SK-N-SH treated with all-trans-retinoic acid at 6 μM for 48 hours (cell line): ENCODE data around the gene SLC2A11.

ENCODE experiments used
- ATAC-seq: fragments of 200-7000 bp; cut with Tn5 transposase; 3 replicates; pipeline ENCODE4 v1.9.1; 2020; ENCODE audit warnings: mild to moderate bottlenecking, moderate library complexity
- ARNTL ChIP-seq: fragments of 450-650 bp; formaldehyde crosslinking; IDR thresholded peaks from 2 replicates; pipeline ENCODE4 v1.5.0; 2020; ENCODE audit warnings: low read depth, mild to moderate bottlenecking, moderate library complexity, borderline replicate concordance
- CSDC2 ChIP-seq: fragments of 250-450 bp; sonication (Bioruptor Pico); IDR thresholded peaks from 2 replicates; pipeline ENCODE4 v1.5.0; 2020; ENCODE audit warnings: mild to moderate bottlenecking, moderate library complexity
- GLIS3 ChIP-seq: fragments of 250-450 bp; sonication (Bioruptor Pico); IDR thresholded peaks from 2 replicates; pipeline ENCODE4 v1.5.0; 2020; ENCODE audit warnings: mild to moderate bottlenecking, moderate library complexity
- ISL1 ChIP-seq: fragments of 250-450 bp; sonication (Bioruptor Pico); IDR thresholded peaks from 2 replicates; pipeline ENCODE4 v2.1.2; 2022; ENCODE audit warnings: mild to moderate bottlenecking, moderate library complexity
- OSR1 ChIP-seq: fragments of 250-450 bp; sonication (Bioruptor Pico); IDR thresholded peaks from 2 replicates; pipeline ENCODE4 v1.8.0; 2022; ENCODE audit warnings: moderate library complexity, mild to moderate bottlenecking, inconsistent platforms
- PPARA ChIP-seq: fragments of 250-450 bp; sonication (Bioruptor Pico); IDR thresholded peaks from 2 replicates; pipeline ENCODE4 v1.5.0; 2020; ENCODE audit warnings: mild to moderate bottlenecking, borderline replicate concordance
- RARB ChIP-seq: fragments of 250-450 bp; sonication (Bioruptor Pico); IDR thresholded peaks from 2 replicates; pipeline ENCODE4 v1.8.0; 2021; ENCODE audit warnings: mild to moderate bottlenecking, moderate library complexity
- TCF4 ChIP-seq: fragments of 250-450 bp; sonication (Bioruptor Pico); IDR thresholded peaks from 2 replicates; pipeline ENCODE4 v1.8.0; 2021; ENCODE audit warnings: mild to moderate bottlenecking, moderate library complexity, borderline replicate concordance
- ZC3H10 ChIP-seq: fragments of 250-450 bp; sonication (Bioruptor Pico); IDR thresholded peaks from 2 replicates; pipeline ENCODE4 v1.5.1; 2021; ENCODE audit warnings: mild to moderate bottlenecking, moderate library complexity
- ZFP3 ChIP-seq: fragments of 250-450 bp; sonication (Bioruptor Pico); IDR thresholded peaks from 2 replicates; pipeline ENCODE4 v1.5.0; 2020; ENCODE audit warnings: mild to moderate bottlenecking, moderate library complexity
- ZFP30 ChIP-seq: fragments of 450-650 bp; formaldehyde crosslinking; IDR thresholded peaks from 2 replicates; pipeline ENCODE4 v1.5.0; 2022; ENCODE audit warnings: mild to moderate bottlenecking, moderate library complexity
- ZNF565 ChIP-seq: fragments of 450-650 bp; formaldehyde crosslinking; conservative IDR thresholded peaks from 2 replicates; pipeline ENCODE4 v1.5.0; 2020; ENCODE audit warnings: low read depth, mild to moderate bottlenecking, moderate library complexity
- ZNF70 ChIP-seq: fragments of 450-650 bp; formaldehyde crosslinking; IDR thresholded peaks from 2 replicates; pipeline ENCODE4 v1.5.0; 2020; ENCODE audit warnings: mild to moderate bottlenecking, moderate library complexity
- TF ChIP-seq, protein P1 (sequence below): fragments of 250-450 bp; sonication (Bioruptor Pico); IDR thresholded peaks from 2 replicates; pipeline ENCODE4 v1.5.1; 2020; ENCODE audit warnings: low read depth, mild to moderate bottlenecking, moderate library complexity
- TF ChIP-seq, protein P2 (sequence below): fragments of 250-450 bp; sonication (Bioruptor Pico); IDR thresholded peaks from 2 replicates; pipeline ENCODE4 v1.5.0; 2020; ENCODE audit warnings: mild to moderate bottlenecking, moderate library complexity
- TF ChIP-seq, protein P3 (sequence below): fragments of 250-450 bp; sonication (Bioruptor Pico); IDR thresholded peaks from 2 replicates; pipeline ENCODE4 v1.8.0; 2020; ENCODE audit warnings: mild to moderate bottlenecking, moderate library complexity, borderline replicate concordance
- TF ChIP-seq, protein P4 (sequence below): fragments of 250-450 bp; sonication (Bioruptor Pico); IDR thresholded peaks from 2 replicates; pipeline ENCODE4 v1.5.1; 2021; ENCODE audit warnings: mild to moderate bottlenecking, moderate library complexity
- TF ChIP-seq, protein P5 (sequence below): fragments of 250-450 bp; sonication (Bioruptor Pico); IDR thresholded peaks from 2 replicates; pipeline ENCODE4 v1.8.0; 2021; ENCODE audit warnings: low read depth, mild to moderate bottlenecking, moderate library complexity, borderline replicate concordance

SLC2A11 gene

DNA sequence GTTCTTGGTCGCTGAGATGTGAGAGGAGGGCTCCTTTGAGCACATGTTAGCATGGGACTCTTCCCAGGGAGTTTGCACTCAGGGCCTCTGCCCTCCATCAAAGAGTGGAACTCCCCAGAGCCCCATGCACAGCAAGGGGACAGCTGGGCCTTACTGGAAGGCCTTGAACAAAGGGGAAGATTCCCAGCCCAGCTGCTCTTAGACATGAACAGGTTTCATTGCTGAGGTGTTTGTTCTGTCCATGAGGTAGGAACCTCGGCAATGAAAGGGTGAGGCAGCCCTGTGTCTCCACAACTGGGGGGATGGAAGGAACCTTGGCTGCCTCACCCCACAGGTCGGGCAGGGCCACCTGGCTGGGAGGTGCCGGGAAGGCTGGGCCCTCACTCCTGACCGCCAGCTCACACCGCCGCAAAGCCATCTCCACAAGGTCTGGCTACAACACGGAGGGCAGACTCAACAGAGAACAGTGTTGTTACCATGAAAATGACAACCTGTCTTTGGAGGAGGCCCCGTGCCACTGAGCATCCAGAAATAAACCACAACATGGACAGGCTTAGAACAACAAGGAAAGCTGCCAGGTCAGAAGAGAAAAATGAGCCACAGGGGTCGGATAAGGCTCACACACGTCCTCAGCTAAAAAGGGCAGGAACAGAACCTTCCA is 22.1 kb upstream of the SLC2A11 start:
- no peak for TF ChIP-seq OSR1 (CRISPR knock-in tag)
- TF ChIP-seq ARNTL (CRISPR knock-in tag), result no peak
- no peak for TF ChIP-seq ZNF70 (CRISPR knock-in tag)
- no peak for TF ChIP-seq TCF4 (CRISPR knock-in tag)
- TF ChIP-seq CSDC2, result no peak
- TF ChIP-seq, protein P1, sequence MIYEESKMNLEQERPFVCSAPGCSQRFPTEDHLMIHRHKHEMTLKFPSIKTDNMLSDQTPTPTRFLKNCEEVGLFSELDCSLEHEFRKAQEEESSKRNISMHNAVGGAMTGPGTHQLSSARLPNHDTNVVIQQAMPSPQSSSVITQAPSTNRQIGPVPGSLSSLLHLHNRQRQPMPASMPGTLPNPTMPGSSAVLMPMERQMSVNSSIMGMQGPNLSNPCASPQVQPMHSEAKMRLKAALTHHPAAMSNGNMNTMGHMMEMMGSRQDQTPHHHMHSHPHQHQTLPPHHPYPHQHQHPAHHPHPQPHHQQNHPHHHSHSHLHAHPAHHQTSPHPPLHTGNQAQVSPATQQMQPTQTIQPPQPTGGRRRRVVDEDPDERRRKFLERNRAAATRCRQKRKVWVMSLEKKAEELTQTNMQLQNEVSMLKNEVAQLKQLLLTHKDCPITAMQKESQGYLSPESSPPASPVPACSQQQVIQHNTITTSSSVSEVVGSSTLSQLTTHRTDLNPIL (CRISPR knock-in tag), result no peak
- TF ChIP-seq, protein P2, sequence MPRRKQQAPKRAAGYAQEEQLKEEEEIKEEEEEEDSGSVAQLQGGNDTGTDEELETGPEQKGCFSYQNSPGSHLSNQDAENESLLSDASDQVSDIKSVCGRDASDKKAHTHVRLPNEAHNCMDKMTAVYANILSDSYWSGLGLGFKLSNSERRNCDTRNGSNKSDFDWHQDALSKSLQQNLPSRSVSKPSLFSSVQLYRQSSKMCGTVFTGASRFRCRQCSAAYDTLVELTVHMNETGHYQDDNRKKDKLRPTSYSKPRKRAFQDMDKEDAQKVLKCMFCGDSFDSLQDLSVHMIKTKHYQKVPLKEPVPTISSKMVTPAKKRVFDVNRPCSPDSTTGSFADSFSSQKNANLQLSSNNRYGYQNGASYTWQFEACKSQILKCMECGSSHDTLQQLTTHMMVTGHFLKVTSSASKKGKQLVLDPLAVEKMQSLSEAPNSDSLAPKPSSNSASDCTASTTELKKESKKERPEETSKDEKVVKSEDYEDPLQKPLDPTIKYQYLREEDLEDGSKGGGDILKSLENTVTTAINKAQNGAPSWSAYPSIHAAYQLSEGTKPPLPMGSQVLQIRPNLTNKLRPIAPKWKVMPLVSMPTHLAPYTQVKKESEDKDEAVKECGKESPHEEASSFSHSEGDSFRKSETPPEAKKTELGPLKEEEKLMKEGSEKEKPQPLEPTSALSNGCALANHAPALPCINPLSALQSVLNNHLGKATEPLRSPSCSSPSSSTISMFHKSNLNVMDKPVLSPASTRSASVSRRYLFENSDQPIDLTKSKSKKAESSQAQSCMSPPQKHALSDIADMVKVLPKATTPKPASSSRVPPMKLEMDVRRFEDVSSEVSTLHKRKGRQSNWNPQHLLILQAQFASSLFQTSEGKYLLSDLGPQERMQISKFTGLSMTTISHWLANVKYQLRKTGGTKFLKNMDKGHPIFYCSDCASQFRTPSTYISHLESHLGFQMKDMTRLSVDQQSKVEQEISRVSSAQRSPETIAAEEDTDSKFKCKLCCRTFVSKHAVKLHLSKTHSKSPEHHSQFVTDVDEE, result no peak
- ATAC-seq, result no peak

DNA sequence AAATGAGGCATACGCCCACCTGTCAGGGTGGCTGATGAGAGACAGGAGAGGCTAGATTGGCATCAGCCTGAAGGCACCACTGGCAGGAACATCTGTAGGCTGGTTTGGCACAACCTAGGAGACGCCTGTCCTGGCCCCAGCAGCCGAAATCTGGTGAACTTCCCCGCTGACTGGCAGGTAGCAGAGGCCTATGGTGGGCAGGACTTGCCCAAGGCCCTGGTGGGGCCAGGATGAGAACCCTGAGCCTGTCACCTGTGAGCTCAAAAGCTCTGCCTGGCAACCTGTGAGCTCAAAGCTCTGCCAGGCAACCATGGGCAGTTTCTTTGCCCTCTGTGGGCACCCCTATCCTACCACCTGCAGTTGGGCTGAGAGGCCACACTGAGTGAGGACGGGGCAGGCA is 21.4 kb upstream of the SLC2A11 start:
- no peak for TF ChIP-seq GLIS3 (CRISPR knock-in tag)
- no peak for ATAC-seq

DNA sequence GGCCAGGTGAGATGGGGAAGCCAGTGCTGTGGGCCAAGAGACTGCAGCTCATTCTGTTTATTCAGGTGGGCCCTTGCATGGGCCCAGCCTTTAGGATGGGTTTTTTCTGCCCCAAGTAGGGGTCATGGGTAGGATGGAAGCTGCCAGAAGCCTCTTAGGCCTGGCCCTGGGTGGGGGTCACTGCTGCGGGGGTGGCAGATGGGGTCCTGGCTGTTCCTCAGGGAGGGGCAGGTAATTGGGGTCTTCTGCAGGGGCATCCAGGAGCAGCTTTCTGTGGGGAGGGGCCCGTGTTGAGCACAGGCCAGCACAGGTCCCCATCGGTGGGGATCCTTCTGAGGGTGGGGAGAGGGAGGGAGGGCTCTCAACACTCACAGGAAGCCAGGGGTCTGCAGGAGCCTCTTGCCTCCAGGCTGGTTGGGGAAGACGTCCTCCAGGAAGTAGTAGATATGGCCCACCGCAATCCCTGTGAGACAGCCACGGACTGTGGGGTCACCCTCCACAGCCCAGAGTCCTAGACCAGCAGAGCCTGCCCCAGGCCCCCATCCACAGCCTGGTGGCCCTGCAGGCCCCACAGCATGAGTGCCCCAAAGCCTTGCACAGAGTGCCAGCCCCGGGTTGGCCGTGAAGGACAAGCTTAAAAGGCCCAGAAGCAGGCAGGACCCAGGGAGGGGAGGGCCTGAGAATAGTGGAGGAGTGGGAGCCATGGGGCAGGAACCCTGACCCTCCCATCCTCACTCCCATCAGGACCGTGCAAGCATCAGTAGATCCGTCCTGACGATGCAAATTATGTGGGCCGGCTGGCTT is 20.8 kb upstream of the SLC2A11 start:
- no peak for ATAC-seq

DNA sequence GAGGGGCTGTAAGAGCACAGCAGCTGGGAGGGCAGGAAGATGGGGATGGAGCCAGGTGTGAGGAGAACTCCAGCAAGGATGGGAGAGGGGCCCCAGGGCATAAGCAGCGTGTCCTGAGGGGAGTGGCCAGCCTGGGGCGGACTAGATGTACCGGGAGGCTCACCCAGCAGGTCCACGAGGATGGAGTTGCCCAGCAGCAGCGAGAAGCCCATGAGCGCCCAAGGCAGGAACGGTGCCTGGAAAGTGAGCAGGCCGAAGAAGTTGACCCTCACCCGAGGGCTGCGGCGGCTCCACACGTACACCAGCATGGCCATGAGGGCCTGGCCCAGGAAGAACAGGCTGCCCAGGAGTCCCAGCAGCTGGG is 20.2 kb upstream of the SLC2A11 start:
- no peak for ATAC-seq
- TF ChIP-seq ZFP3 (CRISPR knock-in tag) (no peak), PPARA (CRISPR knock-in tag) (no peak), ARNTL (CRISPR knock-in tag) (no peak), TCF4 (CRISPR knock-in tag) (no peak), OSR1 (CRISPR knock-in tag) (no peak), ISL1 (CRISPR knock-in tag) (no peak), ZC3H10 (no peak), RARB (no peak)
- TF ChIP-seq, protein P3, sequence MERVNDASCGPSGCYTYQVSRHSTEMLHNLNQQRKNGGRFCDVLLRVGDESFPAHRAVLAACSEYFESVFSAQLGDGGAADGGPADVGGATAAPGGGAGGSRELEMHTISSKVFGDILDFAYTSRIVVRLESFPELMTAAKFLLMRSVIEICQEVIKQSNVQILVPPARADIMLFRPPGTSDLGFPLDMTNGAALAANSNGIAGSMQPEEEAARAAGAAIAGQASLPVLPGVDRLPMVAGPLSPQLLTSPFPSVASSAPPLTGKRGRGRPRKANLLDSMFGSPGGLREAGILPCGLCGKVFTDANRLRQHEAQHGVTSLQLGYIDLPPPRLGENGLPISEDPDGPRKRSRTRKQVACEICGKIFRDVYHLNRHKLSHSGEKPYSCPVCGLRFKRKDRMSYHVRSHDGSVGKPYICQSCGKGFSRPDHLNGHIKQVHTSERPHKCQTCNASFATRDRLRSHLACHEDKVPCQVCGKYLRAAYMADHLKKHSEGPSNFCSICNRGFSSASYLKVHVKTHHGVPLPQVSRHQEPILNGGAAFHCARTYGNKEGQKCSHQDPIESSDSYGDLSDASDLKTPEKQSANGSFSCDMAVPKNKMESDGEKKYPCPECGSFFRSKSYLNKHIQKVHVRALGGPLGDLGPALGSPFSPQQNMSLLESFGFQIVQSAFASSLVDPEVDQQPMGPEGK (CRISPR knock-in tag), result no peak

More for the DNA sequence above, 20.8 kb upstream of the SLC2A11 start:
- TF ChIP-seq ISL1 (CRISPR knock-in tag), result no peak
- TF ChIP-seq, protein P4, sequence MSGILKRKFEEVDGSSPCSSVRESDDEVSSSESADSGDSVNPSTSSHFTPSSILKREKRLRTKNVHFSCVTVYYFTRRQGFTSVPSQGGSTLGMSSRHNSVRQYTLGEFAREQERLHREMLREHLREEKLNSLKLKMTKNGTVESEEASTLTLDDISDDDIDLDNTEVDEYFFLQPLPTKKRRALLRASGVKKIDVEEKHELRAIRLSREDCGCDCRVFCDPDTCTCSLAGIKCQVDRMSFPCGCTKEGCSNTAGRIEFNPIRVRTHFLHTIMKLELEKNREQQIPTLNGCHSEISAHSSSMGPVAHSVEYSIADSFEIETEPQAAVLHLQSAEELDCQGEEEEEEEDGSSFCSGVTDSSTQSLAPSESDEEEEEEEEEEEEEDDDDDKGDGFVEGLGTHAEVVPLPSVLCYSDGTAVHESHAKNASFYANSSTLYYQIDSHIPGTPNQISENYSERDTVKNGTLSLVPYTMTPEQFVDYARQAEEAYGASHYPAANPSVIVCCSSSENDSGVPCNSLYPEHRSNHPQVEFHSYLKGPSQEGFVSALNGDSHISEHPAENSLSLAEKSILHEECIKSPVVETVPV (CRISPR knock-in tag), result no peak
- TF ChIP-seq, protein P2, result no peak
- TF ChIP-seq, protein P5, sequence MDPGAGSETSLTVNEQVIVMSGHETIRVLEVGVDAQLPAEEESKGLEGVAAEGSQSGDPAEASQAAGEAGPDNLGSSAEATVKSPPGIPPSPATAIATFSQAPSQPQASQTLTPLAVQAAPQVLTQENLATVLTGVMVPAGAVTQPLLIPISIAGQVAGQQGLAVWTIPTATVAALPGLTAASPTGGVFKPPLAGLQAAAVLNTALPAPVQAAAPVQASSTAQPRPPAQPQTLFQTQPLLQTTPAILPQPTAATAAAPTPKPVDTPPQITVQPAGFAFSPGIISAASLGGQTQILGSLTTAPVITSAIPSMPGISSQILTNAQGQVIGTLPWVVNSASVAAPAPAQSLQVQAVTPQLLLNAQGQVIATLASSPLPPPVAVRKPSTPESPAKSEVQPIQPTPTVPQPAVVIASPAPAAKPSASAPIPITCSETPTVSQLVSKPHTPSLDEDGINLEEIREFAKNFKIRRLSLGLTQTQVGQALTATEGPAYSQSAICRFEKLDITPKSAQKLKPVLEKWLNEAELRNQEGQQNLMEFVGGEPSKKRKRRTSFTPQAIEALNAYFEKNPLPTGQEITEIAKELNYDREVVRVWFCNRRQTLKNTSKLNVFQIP, result no peak
- TF ChIP-seq ZFP30, result no peak
- no peak for TF ChIP-seq GLIS3 (CRISPR knock-in tag)
- TF ChIP-seq ZNF565 (CRISPR knock-in tag), result no peak
- no peak for TF ChIP-seq TCF4 (CRISPR knock-in tag)
